Measurements from ENCODE around the gene SLC13A3.

SLC13A3 gene

DNA sequence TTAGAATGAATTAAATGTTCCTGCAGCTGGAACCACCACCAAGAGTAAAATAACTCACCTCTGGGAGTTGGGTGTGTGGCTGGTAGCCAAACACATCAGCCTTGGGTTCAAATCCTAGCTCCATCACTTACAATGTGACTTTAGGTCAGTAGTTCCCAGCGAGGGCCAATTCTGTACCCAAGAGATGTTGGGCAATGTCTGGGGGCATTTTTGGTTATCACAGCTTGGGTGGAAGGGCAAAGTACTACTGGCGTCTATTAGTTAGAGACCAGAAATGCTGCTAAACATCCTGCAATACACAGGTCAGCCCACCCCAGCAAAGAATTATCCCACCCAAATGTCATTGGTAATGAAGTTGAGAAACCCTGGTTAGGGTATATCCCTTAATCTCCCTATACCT, 48.8 kb downstream of the SLC13A3 start:
- no peak for DNase-seq

DNA sequence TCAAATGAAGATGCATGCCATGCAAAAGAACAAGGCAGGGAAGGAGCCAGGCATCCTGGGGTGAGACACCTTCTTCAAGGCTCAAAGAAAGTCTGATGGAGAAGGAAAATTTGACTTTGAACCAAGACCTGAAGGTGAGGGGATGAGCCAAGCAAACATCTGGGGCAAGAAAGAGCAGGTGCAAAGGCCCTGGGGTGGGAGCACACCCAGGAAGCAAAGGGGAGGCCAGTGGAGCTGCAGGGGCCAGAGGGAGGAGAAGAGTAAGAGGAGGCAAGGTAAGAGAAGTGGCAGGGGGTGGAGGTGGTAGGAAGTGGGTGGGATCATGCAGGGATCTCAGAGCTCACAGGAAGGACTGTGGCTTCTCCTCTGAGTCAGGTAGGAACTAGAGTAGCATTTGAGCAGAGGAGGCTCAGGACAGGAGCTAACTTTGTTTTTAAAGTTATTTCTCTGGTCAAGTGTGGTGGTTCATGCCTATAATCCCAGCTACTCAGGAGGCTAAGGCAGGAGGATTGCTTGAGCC, 49.6 kb downstream of the SLC13A3 start:
- DNase-seq = no peak

DNA sequence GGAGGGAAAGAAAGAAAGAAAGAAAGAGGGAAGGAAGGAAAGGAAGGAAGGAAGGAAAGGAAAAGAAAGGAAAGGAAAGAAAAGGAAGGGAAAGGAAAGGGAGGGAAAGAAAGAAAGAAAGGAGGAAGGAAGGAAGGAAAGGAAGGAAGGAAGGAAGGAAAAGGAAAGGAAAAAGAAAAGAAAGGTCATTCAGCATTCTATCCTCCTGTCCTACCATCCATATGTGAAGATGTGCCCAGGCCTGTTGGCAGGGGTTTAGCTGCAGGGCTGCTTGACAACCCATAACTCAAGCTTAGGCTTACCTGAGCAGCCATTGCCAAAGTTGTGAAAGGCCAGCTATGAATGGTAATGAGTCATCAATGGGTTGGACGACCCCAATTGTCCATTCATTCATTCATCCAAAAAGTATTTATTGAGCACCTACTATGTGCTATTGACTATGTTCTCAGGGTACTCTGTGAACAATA, 50.9 kb downstream of the SLC13A3 start:
- DNase-seq = no peak

DNA sequence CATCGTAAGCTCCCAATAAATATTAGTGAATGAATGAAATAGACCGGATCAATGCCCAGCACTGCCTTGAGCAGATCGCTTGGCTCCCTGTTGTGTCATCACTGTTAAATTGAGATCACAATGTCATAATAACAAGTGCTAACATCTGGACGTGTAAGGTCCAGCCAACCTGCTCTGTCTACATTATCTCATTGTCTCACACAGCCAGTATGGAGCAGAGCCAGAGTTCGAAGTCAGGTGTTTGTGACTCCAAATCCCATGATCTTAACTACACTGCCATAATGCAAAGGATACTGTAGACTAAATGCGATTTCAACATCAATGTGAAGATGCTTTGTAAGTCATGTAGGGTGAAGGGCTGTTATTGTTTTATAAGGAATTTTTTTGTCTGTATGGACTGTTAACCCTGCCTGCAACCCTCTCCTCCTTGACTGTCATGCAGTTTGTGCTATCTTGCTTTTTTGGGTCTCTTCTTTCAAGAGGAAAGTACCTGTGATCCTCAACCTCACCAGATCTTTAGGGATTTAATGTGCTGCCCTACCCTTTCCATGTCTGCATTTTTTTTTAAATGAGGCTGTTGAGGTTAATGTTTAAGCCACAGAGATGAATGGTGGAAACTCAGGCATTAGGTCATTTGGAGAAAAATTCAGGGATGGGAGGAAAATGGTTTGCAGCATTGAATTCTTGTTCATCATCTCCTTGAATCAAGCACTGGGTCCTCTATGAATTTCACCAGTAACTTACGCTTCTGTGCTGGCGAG, 51.9 kb downstream of the SLC13A3 start:
- DNase-seq = no peak

DNA sequence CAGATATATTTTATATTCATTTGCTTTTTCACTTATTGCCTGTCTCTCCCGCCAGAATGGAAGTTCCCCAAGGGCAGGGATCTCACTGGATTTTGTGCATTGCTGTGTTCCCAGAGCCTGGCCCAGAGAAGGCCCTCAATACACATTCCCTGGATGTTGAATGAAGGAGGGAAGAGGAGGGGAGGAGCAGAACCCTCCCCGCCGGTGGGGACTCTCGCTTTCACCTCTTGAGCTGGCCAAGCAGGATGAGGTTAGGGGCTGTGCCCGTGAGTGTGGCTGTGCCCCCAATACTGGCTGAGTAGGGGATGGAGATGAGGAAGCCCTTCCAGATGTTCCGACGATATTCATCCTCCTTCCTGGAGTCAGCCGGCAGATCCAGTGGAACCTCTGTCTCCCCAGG, 55.3 kb downstream of the SLC13A3 start:
- no peak for DNase-seq

DNA sequence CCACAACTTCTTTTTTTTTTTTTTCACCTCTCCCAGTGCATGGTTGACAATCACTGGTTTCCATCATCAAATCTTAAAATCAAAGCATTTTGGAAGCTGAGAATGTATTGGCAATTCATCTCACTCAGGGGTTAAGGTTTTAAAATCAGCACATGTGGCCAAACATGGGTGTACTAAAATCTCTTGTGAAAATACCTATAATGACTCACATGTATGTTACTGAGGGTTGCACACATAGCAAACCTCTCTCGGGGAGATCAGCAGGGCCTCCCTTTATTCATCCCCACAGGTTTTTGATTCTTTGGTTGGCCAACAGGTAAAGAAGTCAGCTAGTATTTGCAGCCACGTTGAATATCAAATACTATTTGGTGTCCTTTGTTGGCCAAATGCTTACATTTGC, 56.5 kb downstream of the SLC13A3 start:
- DNase-seq = no peak

DNA sequence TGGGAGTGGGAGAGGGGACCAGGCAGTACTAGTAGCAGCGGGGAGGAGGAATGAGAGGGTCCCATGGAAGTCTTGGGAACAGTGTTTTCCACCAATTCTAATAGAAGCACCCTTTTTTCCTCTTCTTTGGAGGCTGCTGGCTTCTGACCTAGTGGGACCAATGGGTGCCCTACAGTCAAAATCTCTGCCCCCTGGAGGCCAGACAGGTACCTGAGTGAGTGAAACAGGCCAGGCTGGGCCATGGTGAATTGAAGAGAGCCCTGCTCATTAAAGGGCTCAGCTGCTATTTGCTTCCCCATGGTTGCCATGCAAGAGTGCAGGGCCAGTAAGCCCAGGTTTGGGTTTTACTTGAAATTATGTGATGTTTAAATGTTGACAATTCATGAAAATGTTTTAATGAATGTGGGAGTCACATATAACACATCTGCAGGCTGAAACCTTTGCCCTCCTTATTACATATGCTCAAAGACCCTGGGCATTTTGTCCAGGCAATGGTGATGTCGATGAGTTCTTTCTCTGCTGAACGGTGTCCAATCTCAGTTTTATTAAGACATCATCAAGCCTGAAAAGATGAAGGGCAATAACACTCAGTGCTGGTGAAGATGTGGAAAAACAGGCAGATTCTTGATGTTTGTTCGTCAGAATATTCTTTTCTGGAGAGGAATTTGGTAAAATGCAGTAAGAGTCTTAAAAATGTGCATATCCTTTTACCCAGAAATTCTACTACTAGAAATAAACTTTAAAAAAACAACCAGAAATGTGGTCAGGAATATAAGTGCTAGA, 58.5 kb downstream of the SLC13A3 start:
- DNase-seq = no peak

DNA sequence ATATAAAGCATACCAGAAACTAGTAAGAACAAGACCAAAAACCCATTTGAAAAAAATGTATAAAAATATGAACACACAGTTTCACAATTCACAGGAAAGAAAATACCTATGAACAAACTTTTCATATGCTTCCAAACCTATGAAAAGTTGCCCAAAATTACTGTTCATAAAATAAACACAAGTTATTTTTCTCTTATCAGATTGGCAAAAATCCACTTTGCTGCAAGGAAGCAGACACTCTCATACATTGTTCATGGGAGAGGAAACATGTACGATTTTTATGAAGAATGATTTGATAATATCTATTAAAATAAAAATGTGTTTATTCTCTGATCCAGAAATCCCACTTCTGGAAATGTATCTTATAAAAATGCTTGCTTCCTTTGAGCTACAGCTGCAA, 60.8 kb downstream of the SLC13A3 start:
- DNase-seq = no peak

DNA sequence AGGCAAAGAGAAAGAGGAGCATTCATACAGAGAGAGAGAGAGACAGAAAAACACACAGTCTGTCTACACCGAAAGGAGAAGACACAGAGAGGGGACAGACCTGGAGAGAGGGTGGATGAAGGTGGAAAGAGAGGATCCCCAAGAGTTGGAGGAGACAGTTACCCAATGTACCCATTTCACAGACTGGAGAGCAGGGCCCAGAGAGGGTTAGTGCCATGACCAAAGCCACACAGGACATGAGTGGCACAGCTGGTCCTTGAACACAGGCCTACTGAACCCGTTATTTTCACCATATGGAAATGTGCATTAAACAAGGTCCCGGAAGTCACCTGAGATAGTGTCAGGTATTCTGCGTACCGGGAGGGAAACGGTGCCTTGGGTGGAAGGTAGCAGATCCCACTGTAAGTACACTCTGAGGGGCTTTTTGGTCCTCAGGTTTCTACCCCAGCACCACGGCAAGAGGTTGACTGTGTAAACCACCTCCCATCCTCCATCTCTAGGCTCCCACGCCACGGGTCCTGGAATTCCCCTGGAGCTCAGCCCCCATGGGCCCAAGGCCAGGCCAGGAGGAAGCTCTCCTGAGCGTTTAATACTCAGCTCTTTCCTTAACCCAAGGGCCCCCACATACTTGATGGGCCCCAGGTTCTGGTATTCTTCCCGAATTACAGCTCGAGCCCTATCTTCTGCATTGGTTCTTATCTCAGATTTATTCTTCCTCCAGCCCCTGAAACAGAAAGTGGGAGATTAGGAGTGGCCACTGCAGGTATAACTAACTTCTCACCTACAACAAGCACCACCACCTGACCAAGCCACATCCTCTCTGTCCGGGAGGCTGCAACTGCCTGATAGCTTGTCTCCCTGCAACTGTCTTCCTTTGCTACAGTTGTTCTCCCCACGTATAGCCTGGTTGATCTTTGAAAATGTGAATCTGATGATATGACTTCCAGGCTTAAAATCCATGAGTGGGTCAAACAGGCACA, 62.4 kb downstream of the SLC13A3 start:
- DNase-seq = no peak

DNA sequence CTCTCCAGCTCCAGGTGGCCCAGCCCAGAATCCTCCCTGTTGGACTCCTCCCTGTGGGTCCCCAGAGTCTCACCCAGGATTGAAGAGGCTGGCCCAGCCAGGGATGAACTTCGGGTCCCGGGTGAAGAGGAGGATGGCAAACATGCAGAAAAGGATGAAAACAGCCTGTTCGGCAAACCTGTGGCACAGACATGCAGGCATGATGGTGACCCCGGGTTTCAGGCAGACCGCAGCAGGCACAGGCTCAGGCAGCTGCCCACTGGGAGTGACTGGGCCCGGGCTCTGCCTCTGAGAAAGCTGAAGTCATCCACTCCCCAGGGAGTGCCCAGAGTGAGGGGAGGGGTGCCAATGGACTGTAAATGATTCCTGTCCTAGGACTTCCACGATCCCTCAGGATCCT, 63.3 kb downstream of the SLC13A3 start:
- no peak for DNase-seq

DNA sequence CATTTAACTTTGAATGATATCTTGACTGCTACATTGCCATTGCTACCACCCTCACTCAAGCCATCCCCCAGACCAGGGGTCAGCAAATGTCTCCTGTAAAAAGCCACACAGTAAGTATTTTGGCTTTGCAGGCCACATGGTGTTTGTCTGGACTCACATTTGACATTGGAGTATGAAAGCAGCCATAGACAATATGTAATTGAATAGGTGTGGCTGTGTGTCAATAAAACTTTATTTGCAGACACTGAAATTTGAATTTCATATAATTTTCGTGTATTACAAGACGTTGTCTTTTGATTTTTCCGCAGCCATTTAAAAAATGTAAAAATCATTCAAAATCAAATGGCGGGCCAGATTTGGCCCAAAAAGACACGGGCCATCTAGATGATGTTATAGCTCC, 64.5 kb downstream of the SLC13A3 start:
- DNase-seq = no peak

DNA sequence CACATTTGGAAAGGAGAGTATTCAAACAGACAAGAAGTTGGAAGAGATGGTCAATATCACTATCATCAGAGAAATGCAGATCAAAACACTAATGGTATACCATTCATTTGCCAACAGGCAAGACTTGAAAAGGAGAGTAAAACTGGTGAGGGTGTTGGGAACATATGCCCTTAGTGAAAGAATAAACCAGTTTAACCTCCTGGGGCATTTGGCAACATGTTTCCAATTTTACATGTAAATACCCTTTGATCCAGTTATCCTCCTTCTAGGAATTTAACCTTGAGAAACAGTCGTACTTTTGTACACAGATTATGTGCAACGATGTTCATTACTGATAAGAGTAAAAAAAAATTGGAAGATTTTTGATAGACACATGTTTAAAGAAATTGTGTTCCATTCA, 66.8 kb downstream of the SLC13A3 start:
- no peak for DNase-seq

DNA sequence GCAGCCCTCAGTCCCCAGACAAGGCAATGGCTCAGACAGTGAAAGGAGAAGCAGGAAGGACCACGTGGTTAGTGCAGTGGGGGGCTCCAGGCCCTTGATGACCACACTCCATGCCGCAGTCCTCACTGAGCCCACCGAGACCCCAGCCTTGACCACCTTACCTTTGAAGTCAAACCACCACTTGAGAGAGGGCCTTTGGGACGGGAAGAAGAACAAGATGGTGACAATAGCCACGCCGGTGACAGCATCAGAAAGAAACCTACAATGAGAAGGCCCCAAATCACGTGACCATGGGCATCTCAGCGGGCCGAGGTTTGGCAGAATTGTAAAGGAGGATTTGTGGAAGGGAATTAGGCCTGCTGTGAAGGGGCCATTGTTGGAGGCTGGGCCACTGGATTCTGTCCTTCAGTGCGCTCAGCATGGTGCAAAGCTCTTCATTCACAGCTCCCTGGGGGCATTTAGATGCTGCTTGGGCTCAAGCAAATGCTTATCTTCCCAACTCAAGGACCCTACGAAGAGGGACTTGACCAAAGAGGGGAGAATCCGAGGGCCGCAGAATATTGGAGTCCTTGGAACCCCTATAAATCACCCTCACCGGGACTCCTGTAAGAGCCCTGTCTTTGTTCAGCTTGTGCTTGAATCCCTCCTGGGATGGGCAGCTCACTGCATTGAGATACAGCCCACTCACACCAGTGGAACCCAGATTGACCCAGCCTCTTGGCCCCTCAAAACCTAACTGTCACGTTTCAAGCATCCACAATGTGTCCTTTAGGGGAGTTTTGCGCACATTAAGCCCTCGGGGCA, 67.6 kb downstream of the SLC13A3 start:
- DNase-seq = no peak

DNA sequence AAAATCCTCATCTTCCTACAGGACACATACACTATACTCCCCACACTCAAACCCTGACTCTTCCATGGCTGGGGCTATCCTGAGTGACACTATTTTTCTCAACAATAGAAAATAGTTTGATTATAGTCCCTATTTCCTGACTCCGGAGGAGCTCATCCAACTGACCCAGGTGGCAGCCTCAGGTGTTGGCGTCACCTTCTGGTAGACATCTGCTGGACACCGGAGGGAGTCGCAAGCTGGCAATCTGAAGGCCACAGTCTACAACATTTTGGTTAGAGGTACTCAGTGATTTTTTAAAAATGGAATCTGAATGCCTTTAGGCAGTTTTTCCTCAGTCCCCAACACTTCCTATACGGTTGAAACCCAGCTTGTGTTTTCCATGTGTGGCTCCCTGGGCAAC, 68.6 kb downstream of the SLC13A3 start:
- no peak for DNase-seq

DNA sequence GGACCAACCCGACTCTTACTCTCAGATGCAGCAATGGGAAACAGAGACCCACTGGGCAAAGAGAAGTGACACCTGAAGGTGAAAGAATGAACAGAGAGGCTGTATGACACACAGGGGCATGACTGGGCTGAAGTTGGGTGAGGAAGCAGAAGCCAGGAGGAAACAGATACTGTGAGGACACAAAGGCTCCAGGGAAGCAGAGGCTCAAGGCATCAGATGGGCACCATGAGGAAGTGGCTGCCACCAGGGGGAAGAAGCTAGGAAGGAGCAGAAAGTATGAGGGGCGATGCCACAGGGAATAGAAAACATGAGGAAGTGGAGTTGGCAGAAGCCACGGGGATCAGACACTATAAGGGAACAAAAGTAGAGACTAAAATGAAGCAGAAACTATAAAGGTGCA, 69.9 kb downstream of the SLC13A3 start:
- no peak for DNase-seq

DNA sequence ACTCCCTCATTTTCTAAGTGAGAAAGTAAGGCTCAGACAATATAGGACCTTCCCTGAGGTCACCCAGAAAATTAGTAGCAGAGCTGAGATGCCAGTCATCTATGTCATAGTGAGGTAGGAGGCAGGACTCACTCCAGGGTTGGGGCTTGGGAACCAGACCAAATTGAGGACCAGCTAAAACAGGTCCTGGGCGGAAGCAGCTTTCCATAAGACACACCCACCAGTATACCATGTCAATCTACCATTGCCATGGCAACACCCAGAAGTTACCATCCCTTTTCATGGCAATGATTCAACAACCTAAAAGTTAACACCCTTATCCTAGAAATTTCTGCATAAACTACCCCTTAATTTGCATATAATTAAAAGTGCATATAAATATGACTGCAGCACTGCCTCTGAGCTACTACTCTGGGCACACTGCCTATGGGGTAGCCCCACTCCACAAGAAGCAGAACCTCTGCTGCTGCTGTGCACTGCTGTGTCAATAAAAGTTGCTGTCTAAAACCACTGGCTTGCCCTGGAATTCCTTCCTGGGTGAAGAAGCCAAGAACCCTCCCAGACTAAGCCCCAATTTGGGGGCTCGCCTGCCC, 70.5 kb downstream of the SLC13A3 start:
- no peak for DNase-seq

DNA sequence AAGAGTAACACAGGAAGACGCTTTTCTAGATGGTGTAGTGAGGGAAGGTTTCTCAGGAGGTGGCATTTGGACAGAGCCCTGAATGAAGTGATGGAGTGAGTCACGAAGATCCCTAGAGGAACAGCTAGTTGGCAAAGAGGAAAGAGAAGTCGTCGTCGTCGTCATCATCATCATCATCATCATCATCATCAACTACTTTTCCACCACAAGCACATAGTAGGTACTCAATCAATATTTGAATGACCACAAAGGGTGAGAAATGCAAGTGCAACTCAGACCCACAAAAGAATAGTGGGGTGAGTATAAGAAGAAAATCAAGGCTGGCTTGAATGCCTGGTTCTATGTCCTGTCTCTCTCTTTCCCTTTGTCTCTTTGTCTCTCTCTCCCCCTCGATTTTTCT, 72.5 kb downstream of the SLC13A3 start:
- no peak for DNase-seq

DNA sequence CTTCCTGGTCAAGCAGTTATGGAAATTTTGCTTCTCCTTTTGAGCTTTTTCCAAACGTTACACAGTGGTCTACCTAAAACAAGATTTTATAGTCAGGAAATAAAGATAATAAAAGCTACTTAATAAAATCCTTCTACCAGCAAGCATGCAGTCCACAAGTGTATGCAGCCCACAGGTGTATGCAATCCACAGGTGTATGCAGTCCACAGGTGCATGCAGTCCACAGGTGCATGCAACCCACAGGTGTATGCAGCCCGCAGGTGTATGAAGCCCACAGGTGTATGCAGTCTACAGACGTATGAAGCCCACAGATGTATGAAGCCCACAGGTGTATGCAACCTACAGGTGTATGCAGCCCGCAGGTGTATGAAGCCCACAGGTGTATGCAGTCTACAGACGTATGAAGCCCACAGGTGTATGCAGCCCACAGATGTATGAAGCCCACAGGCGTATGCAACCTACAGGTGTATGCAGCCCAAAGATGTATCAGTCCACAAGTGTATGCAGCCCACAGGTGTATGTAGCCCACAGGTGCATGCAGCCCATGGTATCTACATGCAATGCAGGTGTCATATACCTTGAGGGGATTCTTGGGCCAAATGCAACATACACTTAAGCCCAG, 74.4 kb downstream of the SLC13A3 start:
- DNase-seq = no peak

DNA sequence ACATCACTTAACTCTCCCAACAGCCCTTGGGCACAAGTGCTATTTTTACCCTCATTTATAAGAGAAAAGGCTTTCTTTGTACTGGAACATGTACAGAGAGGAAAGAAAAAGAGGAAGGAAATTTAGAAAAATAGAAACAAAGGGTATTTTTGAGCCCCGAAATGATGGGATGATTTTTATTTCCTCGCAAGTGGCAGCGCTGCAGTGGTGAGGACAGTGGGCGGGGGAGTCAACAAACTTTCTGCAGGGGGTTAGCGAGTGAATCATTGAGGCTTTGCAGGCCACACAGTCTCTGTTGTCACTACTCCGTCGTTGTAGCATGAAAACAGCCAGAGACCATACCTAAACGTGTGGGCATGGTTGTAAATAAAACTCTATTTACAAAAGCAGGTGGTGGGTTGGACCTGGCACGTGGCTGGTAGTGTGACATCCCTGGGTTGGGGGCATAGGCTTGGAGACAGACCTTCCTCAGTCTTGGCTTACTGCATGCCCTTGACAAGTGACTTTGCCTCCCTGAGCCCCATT, 75.3 kb downstream of the SLC13A3 start:
- no peak for DNase-seq

DNA sequence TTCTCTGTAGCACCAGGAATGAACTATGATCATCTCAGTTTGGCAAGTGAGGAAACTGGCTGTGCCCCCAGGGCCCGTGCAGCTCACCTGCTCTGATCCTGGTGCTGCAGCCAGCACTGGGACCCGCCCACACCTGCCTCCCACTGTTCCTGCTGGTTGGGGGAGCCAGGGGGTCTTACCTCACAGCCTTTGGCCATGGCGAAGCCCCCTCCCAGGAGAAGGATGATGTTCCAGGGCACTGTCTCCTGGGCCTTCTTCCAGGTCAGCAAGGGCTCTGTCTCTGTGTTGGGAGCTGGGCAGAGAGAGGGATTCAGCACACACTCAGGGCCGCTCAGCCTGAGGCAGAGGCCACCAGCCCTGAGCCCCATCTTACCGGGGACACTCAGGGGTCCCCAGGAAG, 75.9 kb downstream of the SLC13A3 start:
- no peak for DNase-seq

Data from NCI-H446 (cell line).